ENCODE measurements around the gene DACT1. TPM values are rescaled to one million over a fixed set of nuclear protein-coding genes. Genes with fewer than 3 reads are reported as not detected.

The DACT1 gene
- total RNA-seq, 1 experiment from 2014 or later = 4.4 TPM

DNA sequence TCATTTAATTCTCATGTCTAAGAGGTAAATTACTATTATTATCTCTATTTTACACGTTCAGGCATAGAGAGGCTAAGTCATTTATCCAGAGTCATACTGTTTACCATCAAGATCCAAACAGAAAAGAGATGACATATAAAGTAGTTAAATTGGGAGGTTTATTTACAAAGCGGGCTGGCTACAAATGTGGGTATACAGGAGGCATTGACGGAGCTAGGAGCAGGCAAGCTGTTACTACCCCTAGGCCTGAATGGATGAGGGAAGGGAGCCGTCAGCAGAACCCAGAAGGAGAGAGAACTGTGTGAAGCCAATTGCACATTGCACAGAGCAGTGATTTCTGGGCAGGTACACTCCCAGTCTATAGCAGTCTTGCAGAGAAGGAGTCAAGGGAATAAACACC, 39.8 kb downstream of the DACT1 start:
- Mint-ChIP-seq H3K36me3 (ENCODE audit: insufficient read depth in 1 of 3, low read depth in 3 of 3) (no peaks in the 10 kb centered on the region), H3K4me1 (no peaks in the 10 kb centered on the region), H3K27me3 (ENCODE audit: low read depth) (no peaks in the 10 kb centered on the region), H3K27ac (no peak overlapping the region), H3K4me3 (no peak overlapping the region), H3K9me3 (no peaks in the 10 kb centered on the region)
- no peak overlapping the region for H3K23ac ChIP-seq (ENCODE audit: insufficient read length, low read depth, low read length)
- H3K23me2 ChIP-seq (ENCODE audit: insufficient read length, low read depth, low read length, poor library complexity, severe bottlenecking) = no peaks in the 10 kb centered on the region
- H2BK120ac ChIP-seq (ENCODE audit: low read depth, low read length, poor library complexity, severe bottlenecking) = no peak overlapping the region
- no peaks in the 10 kb centered on the region for H4K20me1 ChIP-seq (ENCODE audit: control insufficient read depth, insufficient read depth, insufficient read length)
- no peak overlapping the region for H3K27ac ChIP-seq (ENCODE audit: insufficient read length, low read depth, low read length)
- no peak overlapping the region for H2AFZ ChIP-seq (ENCODE audit: low read length)
- DNase-seq = no peak
- H3K4me1 ChIP-seq (ENCODE audit: insufficient read depth, low read length) = no peaks in the 10 kb centered on the region
- no peak overlapping the region for H4K5ac ChIP-seq (ENCODE audit: insufficient read length, low read depth, low read length)
- H4K91ac ChIP-seq (ENCODE audit: insufficient read length, low read depth, low read length) = no peak overlapping the region
- H3K4ac ChIP-seq (ENCODE audit: low read depth, low read length) = no peak overlapping the region
- WGBS (ENCODE audit: extremely low coverage, insufficient read length, low lambda C conversion rate) = no CpG with 5 or more reads among the region's 4 CpGs
- no peaks in the 10 kb centered on the region for H3K79me2 ChIP-seq (ENCODE audit: insufficient read depth, low read length)
- TF ChIP-seq, protein P1, sequence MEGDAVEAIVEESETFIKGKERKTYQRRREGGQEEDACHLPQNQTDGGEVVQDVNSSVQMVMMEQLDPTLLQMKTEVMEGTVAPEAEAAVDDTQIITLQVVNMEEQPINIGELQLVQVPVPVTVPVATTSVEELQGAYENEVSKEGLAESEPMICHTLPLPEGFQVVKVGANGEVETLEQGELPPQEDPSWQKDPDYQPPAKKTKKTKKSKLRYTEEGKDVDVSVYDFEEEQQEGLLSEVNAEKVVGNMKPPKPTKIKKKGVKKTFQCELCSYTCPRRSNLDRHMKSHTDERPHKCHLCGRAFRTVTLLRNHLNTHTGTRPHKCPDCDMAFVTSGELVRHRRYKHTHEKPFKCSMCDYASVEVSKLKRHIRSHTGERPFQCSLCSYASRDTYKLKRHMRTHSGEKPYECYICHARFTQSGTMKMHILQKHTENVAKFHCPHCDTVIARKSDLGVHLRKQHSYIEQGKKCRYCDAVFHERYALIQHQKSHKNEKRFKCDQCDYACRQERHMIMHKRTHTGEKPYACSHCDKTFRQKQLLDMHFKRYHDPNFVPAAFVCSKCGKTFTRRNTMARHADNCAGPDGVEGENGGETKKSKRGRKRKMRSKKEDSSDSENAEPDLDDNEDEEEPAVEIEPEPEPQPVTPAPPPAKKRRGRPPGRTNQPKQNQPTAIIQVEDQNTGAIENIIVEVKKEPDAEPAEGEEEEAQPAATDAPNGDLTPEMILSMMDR (conservative IDR thresholded peaks at IDR 0.05) = no peak
- no peak overlapping the region for H3K18ac ChIP-seq (ENCODE audit: insufficient read length, low read depth, low read length)
- no peak overlapping the region for H2BK15ac ChIP-seq (ENCODE audit: low read depth, low read length)
- no peak overlapping the region for H2BK12ac ChIP-seq (ENCODE audit: insufficient read length, low read depth, low read length)
- no peaks in the 10 kb centered on the region for H3K79me1 ChIP-seq (ENCODE audit: insufficient read depth, low read depth, low read length, poor library complexity, severe bottlenecking)
- no peak overlapping the region for H3K4me2 ChIP-seq (ENCODE audit: insufficient read depth, insufficient read length, low read length)
- no peak overlapping the region for H2AK5ac ChIP-seq (ENCODE audit: insufficient read length, low read length)
- H3K9me3 ChIP-seq (ENCODE audit: control insufficient read depth, low read depth, low read length) = no peaks in the 10 kb centered on the region
- H2BK5ac ChIP-seq (ENCODE audit: insufficient read length, low read length) = no peak overlapping the region
- no peak overlapping the region for H2BK20ac ChIP-seq (ENCODE audit: low read depth, low read length, poor library complexity, severe bottlenecking)
- H3K27me3 ChIP-seq (ENCODE audit: insufficient read depth, low read length) = no peaks in the 10 kb centered on the region; the same call in 1 of the 2 replicates
- H3K56ac ChIP-seq (ENCODE audit: insufficient read length, low read depth, low read length) = no peak overlapping the region
- no peak overlapping the region for H3K14ac ChIP-seq (ENCODE audit: insufficient read depth, low read length)
- no peak overlapping the region for H4K8ac ChIP-seq (replicated peaks; ENCODE audit: insufficient read length, low read depth, low read length)
- H3K9ac ChIP-seq (ENCODE audit: extremely low read depth, insufficient read length, low read length) = no peak overlapping the region
- H3T11ph ChIP-seq (ENCODE audit: low read length) = no peak overlapping the region
